Thoracic aorta (tissue), 2 donors: ENCODE data around the gene PTDSS2. TPM values are rescaled to one million over a fixed set of nuclear protein-coding genes. Genes with fewer than 3 reads are reported as not detected.
"Not testable (repeated sequence)": the region's sequence is repeated elsewhere in the genome, so short reads cannot be mapped to it uniquely, and the experiment has no call there.

ENCODE experiments used
- ATAC-seq: fragments of 150-250 bp; one replicate; pipeline ENCODE4 v1.8.0; 2017; ENCODE audit warnings: low read depth; ENCODE audit not compliant: insufficient number of reproducible peaks, low FRiP score
- DNase-seq: peaks from one replicate; pipeline ENCODE4 v3.0.0-alpha.2; 2020; ENCODE audit warnings: low spot score
- H3K27ac ChIP-seq, 2 donors: fragments of 200-600 bp; sonication (generic); 1 replicate in 1 of 2; 2 replicates in 1 of 2; pipeline ENCODE4 v1.5.1; 2016; ENCODE audit warnings: mild to moderate bottlenecking in 2 of 2, moderate library complexity in 2 of 2
- H3K27me3 ChIP-seq: fragments of 200-600 bp; sonication (generic); replicated peaks from 2 replicates; pipeline ENCODE4 v1.6.0; 2016; ENCODE audit warnings: mild to moderate bottlenecking; ENCODE audit not compliant: insufficient read depth
- H3K36me3 ChIP-seq: fragments of 200-600 bp; sonication (generic); one replicate; pipeline ENCODE4 v1.5.1; 2016
- H3K4me1 ChIP-seq, 2 donors: fragments of 200-600 bp; sonication (generic); 1 replicate in 1 of 2; 2 replicates in 1 of 2; pipeline versions ENCODE4 v1.5.1 to v1.6.0; 2016; ENCODE audit warnings: low read depth in 2 of 2, mild to moderate bottlenecking in 1 of 2; ENCODE audit not compliant: control insufficient read depth in 1 of 2
- H3K4me3 ChIP-seq: fragments of 200-600 bp; sonication (generic); 2 replicates; pipeline ENCODE4 v1.5.1; 2016; ENCODE audit warnings: mild to moderate bottlenecking
- H3K9me3 ChIP-seq: fragments of 200-600 bp; sonication (generic); 2 replicates; pipeline ENCODE4 v1.5.1; 2016
- CTCF ChIP-seq: fragments of 200-600 bp; sonication (generic); IDR thresholded peaks from one replicate; pipeline ENCODE4 v1.5.1; 2019; ENCODE audit warnings: antibody characterized with exemption
- total RNA-seq, 2 donors: library from RNA; depleted of rRNA; stranded (reverse); fragments of >200 nt; gene quantifications; one replicate each; pipeline versions ENCODE4 v1.1.0 to v1.2.3, GENCODE V29; 2016

PTDSS2 gene
- total RNA-seq, 2 donors from 2014 or later: 34.0 to 34.7 TPM

- TF ChIP-seq CTCF: no peak
- Histone ChIP-seq H3K4me3 (no peak overlapping the region), H3K4me1 (peaks cover 19 to 32% of the 10 kb centered on the region in 2 donors), H3K27ac (no peak overlapping the region), H3K36me3 (no peaks in the 10 kb centered on the region), H3K27me3 (no peaks in the 10 kb centered on the region), H3K9me3 (no peaks in the 10 kb centered on the region)
- DNase-seq (no peak), ATAC-seq (no peak)
These were observed 58.9 kb downstream of the PTDSS2 start for GRCh38 chr11:508956-509355.

GRCh38 chr11:512761-513595 is 62.9 kb downstream of the PTDSS2 start:
- Histone ChIP-seq H3K27ac (no peak overlapping the region), H3K36me3 (no peaks in the 10 kb centered on the region), H3K27me3 (no peaks in the 10 kb centered on the region), H3K9me3 (no peaks in the 10 kb centered on the region), H3K4me3 (no peak overlapping the region), H3K4me1 (peaks cover 2 to 4% of the 10 kb centered on the region in 2 donors)
- no peak for DNase-seq
- TF ChIP-seq CTCF: no peak
- ATAC-seq: no peak

GRCh38 chr11:514606-515005 is 64.5 kb downstream of the PTDSS2 start:
- H3K27me3 ChIP-seq: no peaks in the 10 kb centered on the region
- DNase-seq: no peak
- no peak overlapping the region for H3K27ac ChIP-seq
- H3K4me1 ChIP-seq: no peaks in the 10 kb centered on the region
- ATAC-seq: no peak
- TF ChIP-seq CTCF: no peak
- no peaks in the 10 kb centered on the region for H3K9me3 ChIP-seq
- H3K4me3 ChIP-seq: no peak overlapping the region
- no peaks in the 10 kb centered on the region for H3K36me3 ChIP-seq

GRCh38 chr11:515131-515530 is 65.1 kb downstream of the PTDSS2 start:
- Histone ChIP-seq H3K27me3 (no peaks in the 10 kb centered on the region), H3K9me3 (no peaks in the 10 kb centered on the region), H3K27ac (no peak overlapping the region), H3K4me3 (no peak overlapping the region), H3K4me1 (no peaks in the 10 kb centered on the region), H3K36me3 (no peaks in the 10 kb centered on the region)
- TF ChIP-seq CTCF: no peak
- ATAC-seq (no peak), DNase-seq (no peak)

- no peaks in the 10 kb centered on the region for H3K27me3 ChIP-seq
- TF ChIP-seq CTCF: no peak
- H3K27ac ChIP-seq: no peak overlapping the region
- no peaks in the 10 kb centered on the region for H3K4me1 ChIP-seq
- DNase-seq (no peak), ATAC-seq (no peak)
- H3K9me3 ChIP-seq: no peaks in the 10 kb centered on the region
- no peak overlapping the region for H3K4me3 ChIP-seq
- H3K36me3 ChIP-seq: no peaks in the 10 kb centered on the region
These were observed 66.3 kb downstream of the PTDSS2 start for GRCh38 chr11:516400-516799.

GRCh38 chr11:516918-517685 is 67.0 kb downstream of the PTDSS2 start:
- ATAC-seq, H3K9me3 ChIP-seq, H3K4me3 ChIP-seq, DNase-seq, H3K36me3 ChIP-seq, H3K27ac ChIP-seq, H3K4me1 ChIP-seq, H3K27me3 ChIP-seq: not testable (repeated sequence)
